NCI-H1092 (cell line): Measurements from ENCODE around the gene ITGAV.

ENCODE experiments used
- DNase-seq: peaks from one replicate; lab custom pipeline; 2025; lab: John Stamatoyannopoulos, UW

Gene ITGAV

GRCh38 chr2:186575302-186575701 is 14.6 kb upstream of the ITGAV start:
- DNase-seq = no peak

- no peak for DNase-seq
Measured at GRCh38 chr2:186575856-186576255, 14.0 kb upstream of the ITGAV start.

- DNase-seq = no peak
Measured at GRCh38 chr2:186576614-186577013, 13.2 kb upstream of the ITGAV start.

GRCh38 chr2:186582698-186583097 is 7.2 kb upstream of the ITGAV start:
- DNase-seq = no peak

- DNase-seq = no peak
Measured at GRCh38 chr2:186584053-186584452, 5.8 kb upstream of the ITGAV start.

- no peak for DNase-seq
Measured at GRCh38 chr2:186588421-186588820, 1.4 kb upstream of the ITGAV start.

- no peak for DNase-seq
Measured at GRCh38 chr2:186588940-186589611, 780 bp upstream of the ITGAV start.

GRCh38 chr2:186590350-186590758 is 498 bp downstream of the ITGAV start:
- no peak for DNase-seq

- DNase-seq = no peak
Measured at GRCh38 chr2:186590759-186591505, 1.1 kb downstream of the ITGAV start.

- no peak for DNase-seq
Measured at GRCh38 chr2:186591506-186591890, 1.6 kb downstream of the ITGAV start.

- no peak for DNase-seq
Measured at GRCh38 chr2:186592137-186592875, 2.5 kb downstream of the ITGAV start.

GRCh38 chr2:186593523-186593922 is 3.7 kb downstream of the ITGAV start:
- no peak for DNase-seq

- DNase-seq = no peak
Measured at GRCh38 chr2:186594001-186594722, 4.3 kb downstream of the ITGAV start.

GRCh38 chr2:186595219-186595618 is 5.4 kb downstream of the ITGAV start:
- no peak for DNase-seq

- DNase-seq = no peak
Measured at GRCh38 chr2:186599186-186599778, 9.4 kb downstream of the ITGAV start.

GRCh38 chr2:186603286-186603685 is 13.4 kb downstream of the ITGAV start:
- DNase-seq = no peak

- no peak for DNase-seq
Measured at GRCh38 chr2:186605041-186605440, 15.2 kb downstream of the ITGAV start.

GRCh38 chr2:186607660-186608324 is 17.9 kb downstream of the ITGAV start:
- no peak for DNase-seq

- no peak for DNase-seq
Measured at GRCh38 chr2:186610785-186611184, 20.9 kb downstream of the ITGAV start.

GRCh38 chr2:186611526-186611925 is 21.7 kb downstream of the ITGAV start:
- DNase-seq = no peak

- DNase-seq = no peak
Measured at GRCh38 chr2:186612026-186612425, 22.2 kb downstream of the ITGAV start.
